GM12872 (cell line): Measurements from ENCODE around the gene AGTR2.

Experiments
- CTCF ChIP-seq: IDR thresholded peaks from 3 replicates; pipeline ENCODE4 v1.5.1; 2011; ENCODE audit warnings: low read depth, mild to moderate bottlenecking, low read length, moderate library complexity; ENCODE audit not compliant: insufficient read depth

Gene AGTR2

GRCh38 chrX:116198810-116199209 lies 28.3 kb downstream of the AGTR2 start:
- peak; percentile 36; the same call in 2 of the 3 replicates for TF ChIP-seq CTCF

- peak; percentile 49; the same call in 2 of the 3 replicates for TF ChIP-seq CTCF
These were observed 34.4 kb downstream of the AGTR2 start for GRCh38 chrX:116204932-116205331.

GRCh38 chrX:116213262-116213661 lies 42.7 kb downstream of the AGTR2 start:
- TF ChIP-seq CTCF: no peak
